WI38 (cell line): ENCODE measurements around the gene SLC9A1.
"Not testable (repeated sequence)": the region's sequence is repeated elsewhere in the genome, so short reads cannot be mapped to it uniquely, and the experiment has no call there.

Source experiments
- H3K4me3 ChIP-seq: 2 replicates; pipeline ENCODE4 v1.5.1; 2011; ENCODE audit warnings: low read depth, mild to moderate bottlenecking, control low read depth, low read length
- CTCF ChIP-seq: IDR thresholded peaks from 2 replicates; pipeline ENCODE4 v1.5.1; 2012; ENCODE audit warnings: low read depth, mild to moderate bottlenecking, control low read depth, low read length

SLC9A1 gene

GRCh38 chr1:27133158-27133557 lies 21.8 kb downstream of the SLC9A1 start:
- TF ChIP-seq CTCF = no peak
- H3K4me3 ChIP-seq = no peak overlapping the region

GRCh38 chr1:27132624-27133023 lies 22.3 kb downstream of the SLC9A1 start:
- no peak for TF ChIP-seq CTCF
- H3K4me3 ChIP-seq = no peak overlapping the region

- TF ChIP-seq CTCF = no peak
- no peak overlapping the region for H3K4me3 ChIP-seq
Measured at GRCh38 chr1:27132147-27132546, 22.8 kb downstream of the SLC9A1 start.

- TF ChIP-seq CTCF = no peak
- H3K4me3 ChIP-seq = no peak overlapping the region
Measured at GRCh38 chr1:27130798-27131197, 24.1 kb downstream of the SLC9A1 start.

- TF ChIP-seq CTCF = no peak
- H3K4me3 ChIP-seq = no peak overlapping the region
Measured at GRCh38 chr1:27129225-27129624, 25.7 kb downstream of the SLC9A1 start.

- TF ChIP-seq CTCF = no peak
- no peak overlapping the region for H3K4me3 ChIP-seq
Measured at GRCh38 chr1:27127419-27127818, 27.5 kb downstream of the SLC9A1 start.

GRCh38 chr1:27126391-27126790 lies 28.5 kb downstream of the SLC9A1 start:
- TF ChIP-seq CTCF = no peak
- no peak overlapping the region for H3K4me3 ChIP-seq

- H3K4me3 ChIP-seq = not testable (repeated sequence)
Measured at GRCh38 chr1:27125125-27125524, 29.8 kb downstream of the SLC9A1 start.
